Stimulated activated CD8-positive, alpha-beta memory T cell treated with anti-CD3 and anti-CD28 coated beads, Interleukin-15, amount 100 ng/mL, for 4 hours (primary cell): ENCODE measurements around the gene SGSM1.

Experiments
- DNase-seq, 2 donors: peaks; one replicate each; pipeline ENCODE4 v3.0.0-alpha.2; 2020; ENCODE audit warnings: low read depth in 2 of 2

SGSM1 gene

DNA sequence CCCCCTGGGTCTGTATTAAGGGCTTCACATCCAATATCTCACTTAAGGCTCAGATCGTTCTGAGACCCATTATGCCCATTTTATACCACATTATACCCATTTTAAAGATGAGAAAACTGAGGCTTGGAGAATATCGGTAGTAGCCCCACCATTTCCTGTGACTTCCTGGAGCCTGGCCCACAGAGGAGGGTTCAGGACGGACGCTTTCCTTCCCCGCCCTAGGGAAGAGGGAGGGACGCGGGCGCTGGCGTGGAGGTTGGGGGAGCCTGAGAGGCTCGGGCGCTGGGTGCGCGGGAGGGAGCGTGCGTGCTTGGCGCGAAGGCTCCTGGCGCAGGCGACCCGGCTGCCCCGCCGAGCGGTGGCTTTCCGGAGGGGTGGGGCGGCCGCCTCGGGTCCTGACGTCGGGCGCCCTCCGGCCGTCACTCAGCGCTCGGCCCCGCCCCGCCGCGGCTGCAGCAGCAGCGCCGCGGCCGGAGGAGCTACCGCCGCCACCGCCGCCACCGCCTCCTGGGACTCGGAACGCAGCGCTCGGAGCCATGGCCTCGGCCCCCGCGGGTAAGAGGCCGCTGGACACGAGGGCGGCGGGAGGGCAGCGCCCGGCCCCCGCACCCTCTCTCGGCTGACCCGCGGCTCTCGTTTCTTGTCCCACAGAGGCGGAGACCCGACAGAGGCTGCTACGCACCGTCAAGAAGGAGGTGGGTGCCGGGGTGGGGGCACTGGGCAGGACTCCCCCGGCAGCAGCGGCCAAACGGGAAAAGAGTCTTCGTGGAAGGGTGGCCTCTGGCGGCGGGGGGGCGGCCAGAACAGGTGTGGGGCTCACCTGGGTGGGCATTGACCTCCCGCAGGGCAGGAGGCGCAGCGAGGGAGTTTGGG, at the start of gene SGSM1:
SGSM1 (plus strand) TSS at position 422 of the 873 bp plus-strand sequence; CDS start at position 537, 115 bp downstream.
- peak; percentile 24 to 53 for DNase-seq

- peak in 1 of 2 donors; percentile 10 for DNase-seq
Measured at GRCh38 chr22:24758164-24758799, 47.7 kb upstream of the SGSM1 start.

- DNase-seq = no peak
Measured at GRCh38 chr22:24759765-24760164, 46.2 kb upstream of the SGSM1 start.

GRCh38 chr22:24760708-24761306, 45.2 kb upstream of the SGSM1 start:
- DNase-seq = no peak

GRCh38 chr22:24761888-24762675, 43.9 kb upstream of the SGSM1 start:
- DNase-seq = no peak

DNA sequence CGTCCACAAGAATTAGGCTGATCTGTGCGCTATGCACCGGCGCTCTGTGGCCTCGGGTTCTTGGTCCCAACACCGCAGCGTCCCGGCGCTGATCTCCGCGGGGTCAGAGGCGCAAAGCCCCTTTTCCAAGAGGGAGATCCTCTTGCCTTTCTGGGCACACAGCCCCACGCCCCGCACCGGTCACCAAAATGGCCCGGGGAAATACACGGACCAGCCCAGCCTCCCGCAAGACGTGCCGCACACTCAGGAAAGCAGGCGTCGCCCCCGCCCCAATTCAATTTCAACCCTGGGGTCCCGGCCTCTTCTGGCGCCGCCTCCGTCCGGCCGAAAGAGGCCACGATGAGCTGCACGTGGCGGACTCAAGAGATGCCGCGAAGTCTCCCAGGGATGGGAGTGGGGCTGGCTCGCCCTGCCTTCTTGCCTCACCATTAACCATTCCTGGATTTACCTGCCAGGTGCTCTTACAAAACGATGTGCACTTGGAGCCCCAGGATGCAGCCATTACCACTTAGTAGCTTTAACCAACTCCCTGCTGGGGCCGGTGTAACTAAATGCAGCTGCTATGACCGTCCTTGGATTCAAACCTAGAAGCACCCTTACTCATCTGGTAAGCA, 42.0 kb upstream of the SGSM1 start:
- no peak for DNase-seq

GRCh38 chr22:24765166-24765565, 40.8 kb upstream of the SGSM1 start:
- DNase-seq = no peak

DNA sequence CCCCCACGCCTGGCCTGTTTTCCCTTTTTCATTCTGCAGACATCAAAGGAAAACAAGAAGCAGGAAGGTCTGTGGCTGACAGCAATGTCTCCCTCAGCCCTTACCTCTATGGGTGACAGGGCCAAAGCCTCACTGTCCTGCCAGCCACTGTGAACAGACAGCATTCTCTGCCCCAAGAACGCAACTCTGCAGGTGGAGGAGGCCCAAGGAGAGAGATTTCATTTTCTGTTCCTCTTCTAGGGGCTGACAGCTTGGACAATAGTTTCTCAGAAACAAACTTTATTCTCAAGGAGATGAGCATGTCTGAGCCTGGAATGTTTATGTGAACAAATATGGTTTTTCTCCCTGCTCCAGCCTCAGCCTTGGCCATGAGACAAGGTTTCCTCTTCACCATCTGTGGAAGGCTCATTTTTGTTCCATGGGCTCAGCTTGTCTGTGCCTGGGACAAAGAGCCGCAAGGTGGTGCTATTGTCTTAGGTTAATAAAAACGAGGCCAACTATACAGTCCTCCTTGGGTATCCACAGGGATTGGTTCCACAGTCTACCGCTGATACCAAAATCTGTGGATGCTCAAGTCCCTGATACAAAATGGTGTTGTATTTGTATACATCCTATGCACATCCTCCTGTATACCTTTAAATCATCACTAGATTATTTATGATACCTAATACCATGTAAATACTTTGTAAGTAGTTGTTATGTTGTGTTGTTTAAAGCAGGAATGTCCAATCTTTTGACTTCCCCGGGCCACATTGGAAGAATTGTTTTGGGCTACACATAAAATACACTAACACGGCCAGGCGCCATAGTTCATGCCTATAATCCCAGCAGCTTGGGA, 37.3 kb upstream of the SGSM1 start:
- DNase-seq = peak in 1 of 2 donors; percentile 10

DNA sequence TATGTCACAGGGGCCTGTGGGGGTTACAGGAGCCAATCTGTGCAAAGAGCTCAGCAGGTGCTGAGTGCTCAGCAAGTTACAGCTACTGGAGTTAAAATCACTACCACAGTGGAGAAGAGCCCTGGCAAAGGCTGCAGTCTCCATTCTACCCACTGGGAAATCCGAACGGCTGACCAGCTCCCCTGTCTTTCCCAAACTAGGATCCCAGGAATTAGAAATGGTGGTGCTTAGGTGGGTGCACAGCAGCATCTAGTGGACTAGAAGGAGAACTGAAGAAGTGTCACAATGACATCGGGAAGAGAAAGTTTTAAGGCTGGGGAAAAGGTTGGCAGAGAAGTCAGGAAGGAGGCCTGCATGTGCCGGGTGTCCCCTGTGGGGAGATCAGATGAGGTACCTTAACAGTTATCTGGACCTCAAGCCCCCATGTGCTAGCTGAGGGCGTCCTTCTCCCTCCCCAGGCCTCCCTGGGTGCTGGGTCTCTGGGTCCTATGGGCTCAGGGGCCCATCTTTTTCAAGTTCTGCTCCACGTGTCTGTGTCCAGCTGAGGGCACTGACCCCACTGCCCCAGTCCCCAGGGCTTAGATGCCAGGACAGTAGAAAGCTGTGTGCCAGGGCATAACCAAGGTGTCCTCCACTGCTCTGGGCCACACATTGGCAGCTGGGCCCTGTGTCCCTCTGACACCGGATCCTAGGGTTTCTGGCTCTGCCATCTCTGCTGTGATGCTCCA, 33.4 kb upstream of the SGSM1 start:
- no peak for DNase-seq

DNA sequence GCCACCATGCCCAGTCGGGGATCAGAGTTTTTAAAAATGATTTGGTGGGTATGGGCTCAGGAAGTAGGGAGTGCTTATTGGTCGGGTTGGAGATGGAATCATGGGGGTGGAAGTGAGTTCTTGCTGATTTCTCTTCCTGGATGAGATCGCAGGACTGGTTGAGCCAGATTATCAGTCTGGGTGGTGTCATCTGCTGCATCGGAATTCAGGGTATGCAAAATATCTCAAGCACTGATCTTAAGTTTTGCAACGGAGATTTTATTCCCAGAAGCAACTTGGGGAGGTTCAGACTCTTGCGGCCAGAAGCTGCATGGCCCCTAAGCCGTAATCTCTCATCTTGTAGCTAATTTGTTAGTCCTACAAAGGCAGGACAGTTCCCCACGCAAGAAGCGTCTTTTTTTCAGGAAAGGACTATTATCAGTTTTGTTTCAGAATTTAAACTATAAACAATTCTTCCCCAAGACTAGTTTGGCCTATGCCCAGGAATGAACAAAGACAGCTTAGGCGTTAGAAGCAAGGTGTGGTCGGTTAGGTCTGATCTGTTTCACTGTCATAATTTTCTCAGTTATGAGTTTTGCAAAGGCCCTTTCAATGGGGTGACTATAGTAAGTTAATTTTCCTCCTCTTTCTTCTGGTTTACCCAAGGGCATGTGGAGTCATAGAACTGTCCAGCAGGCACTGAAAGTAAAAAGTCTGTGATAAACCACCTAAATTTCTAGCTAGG, 30.1 kb upstream of the SGSM1 start:
- no peak for DNase-seq

GRCh38 chr22:24776525-24776924, 29.5 kb upstream of the SGSM1 start:
- DNase-seq = no peak

- DNase-seq = no peak
Measured at GRCh38 chr22:24789516-24789915, 16.5 kb upstream of the SGSM1 start.

DNA sequence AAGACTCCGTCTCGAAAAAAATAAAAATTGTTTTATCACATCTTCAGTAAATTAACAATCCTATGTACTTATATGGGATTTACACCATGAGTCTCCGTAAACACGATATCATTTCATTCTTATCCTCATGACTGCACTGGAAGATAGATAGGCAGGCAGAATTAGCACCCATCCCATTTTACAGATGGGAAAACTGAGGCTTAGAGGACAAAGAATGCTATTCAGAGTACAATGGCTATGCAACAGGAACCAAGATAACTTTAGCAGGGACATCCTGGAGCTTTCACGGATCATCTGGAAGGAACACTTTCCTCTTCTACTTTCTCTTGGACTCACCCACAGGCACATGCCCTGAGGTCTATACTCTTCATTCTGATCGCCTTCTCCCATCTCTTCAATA, 14.6 kb upstream of the SGSM1 start:
- no peak for DNase-seq

DNA sequence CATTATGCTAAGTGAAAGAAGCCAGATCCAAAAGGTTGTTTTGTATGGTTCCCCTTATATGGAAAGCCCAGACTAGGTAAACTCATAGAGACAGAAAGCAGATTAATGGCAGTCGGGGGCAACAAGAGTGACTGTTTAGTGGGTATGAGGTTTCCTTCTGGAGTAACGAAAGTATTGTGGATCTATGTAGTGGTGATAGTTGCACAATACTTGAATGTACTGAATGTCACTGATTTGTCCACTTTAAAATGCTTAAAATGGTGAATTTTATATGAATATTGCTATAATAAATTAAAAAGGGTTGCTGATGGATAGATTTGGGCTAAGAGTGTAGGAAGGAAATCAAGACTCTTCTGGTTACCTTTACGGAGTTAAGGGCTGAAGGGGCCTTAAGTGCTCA, 10.0 kb upstream of the SGSM1 start:
- no peak for DNase-seq

- DNase-seq = no peak
Measured at GRCh38 chr22:24796860-24797259, 9.2 kb upstream of the SGSM1 start.

- no peak for DNase-seq
Measured at GRCh38 chr22:24801901-24802465, 4.0 kb upstream of the SGSM1 start.

- DNase-seq = peak in 1 of 2 donors; percentile 24
Measured at GRCh38 chr22:24803064-24803542, 2.9 kb upstream of the SGSM1 start.

DNA sequence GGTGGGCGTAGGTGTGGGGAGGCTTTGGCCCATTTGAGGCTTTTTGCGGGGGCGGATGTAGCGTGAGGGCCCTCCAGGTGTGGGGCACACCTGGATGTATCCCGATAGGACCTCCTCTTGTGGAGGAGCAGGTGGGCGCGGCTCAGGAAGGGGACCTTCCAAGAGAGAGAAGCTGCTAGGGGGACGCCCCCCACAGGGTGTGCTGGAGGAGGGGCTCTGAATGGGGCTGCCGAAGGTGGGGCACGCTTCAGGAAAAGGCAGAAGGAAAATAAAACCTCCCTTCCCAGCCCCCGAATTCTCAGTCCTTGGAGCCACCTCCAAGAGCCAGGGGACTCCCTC, 621 bp downstream of the SGSM1 start:
- DNase-seq = no peak
